ENCODE data around the gene MRM3.

- TF ChIP-seq CTCF (conservative IDR thresholded peaks at IDR 0.05; ENCODE audit: low read depth, low read length) (no peak), BHLHE40 (IDR thresholded peaks at IDR 0.05; ENCODE audit: low read depth, low read length) (no peak), POLR2A (IDR thresholded peaks at IDR 0.05; ENCODE audit: low read depth, low read length) (no peak), MAZ (IDR thresholded peaks at IDR 0.05; ENCODE audit: borderline replicate concordance, low read depth, low read length) (no peak), RFX5 (IDR thresholded peaks at IDR 0.05; ENCODE audit: low read depth, low read length) (no peak), SMC3 (IDR thresholded peaks at IDR 0.05; ENCODE audit: low read depth, low read length) (no peak)
- TF ChIP-seq, protein P1, sequence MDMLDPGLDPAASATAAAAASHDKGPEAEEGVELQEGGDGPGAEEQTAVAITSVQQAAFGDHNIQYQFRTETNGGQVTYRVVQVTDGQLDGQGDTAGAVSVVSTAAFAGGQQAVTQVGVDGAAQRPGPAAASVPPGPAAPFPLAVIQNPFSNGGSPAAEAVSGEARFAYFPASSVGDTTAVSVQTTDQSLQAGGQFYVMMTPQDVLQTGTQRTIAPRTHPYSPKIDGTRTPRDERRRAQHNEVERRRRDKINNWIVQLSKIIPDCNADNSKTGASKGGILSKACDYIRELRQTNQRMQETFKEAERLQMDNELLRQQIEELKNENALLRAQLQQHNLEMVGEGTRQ (IDR thresholded peaks at IDR 0.05; ENCODE audit: low read depth, low read length): no peak
Measured at GRCh38 chr17:811051-811784, 29.1 kb downstream of the MRM3 start.

Measured in IMR-90 (cell line).